Omental fat pad (tissue), 4 donors: ENCODE data around the gene LDAF1. TPM values are rescaled to one million over a fixed set of nuclear protein-coding genes. Genes with fewer than 3 reads are reported as not detected.
"Not testable (repeated sequence)": the region's sequence is repeated elsewhere in the genome, so short reads cannot be mapped to it uniquely, and the experiment has no call there.

ENCODE experiments used
- ATAC-seq: fragments of 150-250 bp; one replicate; pipeline ENCODE4 v1.9.1; 2016; ENCODE audit warnings: mild to moderate bottlenecking, moderate library complexity; ENCODE audit not compliant: low FRiP score
- DNase-seq: peaks from one replicate; pipeline ENCODE4 v3.0.0-alpha.2; 2019; ENCODE audit warnings: low spot score
- CTCF ChIP-seq, 3 donors: fragments of 450-650 bp; IDR thresholded peaks; one replicate each; pipeline ENCODE4 v1.5.1; 2016 to 2017; ENCODE audit warnings: antibody characterized with exemption in 3 of 3, mild to moderate bottlenecking in 3 of 3, moderate library complexity in 2 of 3
- total RNA-seq, 4 donors: library from RNA; depleted of rRNA; stranded (reverse); fragments of >200 nt; gene quantifications; one replicate each; pipeline ENCODE4 v1.1.0, GENCODE V29; 2016

Gene LDAF1
- total RNA-seq: 10 to 100 TPM; 22.6 to 60.4 (median 40.9) TPM

DNA sequence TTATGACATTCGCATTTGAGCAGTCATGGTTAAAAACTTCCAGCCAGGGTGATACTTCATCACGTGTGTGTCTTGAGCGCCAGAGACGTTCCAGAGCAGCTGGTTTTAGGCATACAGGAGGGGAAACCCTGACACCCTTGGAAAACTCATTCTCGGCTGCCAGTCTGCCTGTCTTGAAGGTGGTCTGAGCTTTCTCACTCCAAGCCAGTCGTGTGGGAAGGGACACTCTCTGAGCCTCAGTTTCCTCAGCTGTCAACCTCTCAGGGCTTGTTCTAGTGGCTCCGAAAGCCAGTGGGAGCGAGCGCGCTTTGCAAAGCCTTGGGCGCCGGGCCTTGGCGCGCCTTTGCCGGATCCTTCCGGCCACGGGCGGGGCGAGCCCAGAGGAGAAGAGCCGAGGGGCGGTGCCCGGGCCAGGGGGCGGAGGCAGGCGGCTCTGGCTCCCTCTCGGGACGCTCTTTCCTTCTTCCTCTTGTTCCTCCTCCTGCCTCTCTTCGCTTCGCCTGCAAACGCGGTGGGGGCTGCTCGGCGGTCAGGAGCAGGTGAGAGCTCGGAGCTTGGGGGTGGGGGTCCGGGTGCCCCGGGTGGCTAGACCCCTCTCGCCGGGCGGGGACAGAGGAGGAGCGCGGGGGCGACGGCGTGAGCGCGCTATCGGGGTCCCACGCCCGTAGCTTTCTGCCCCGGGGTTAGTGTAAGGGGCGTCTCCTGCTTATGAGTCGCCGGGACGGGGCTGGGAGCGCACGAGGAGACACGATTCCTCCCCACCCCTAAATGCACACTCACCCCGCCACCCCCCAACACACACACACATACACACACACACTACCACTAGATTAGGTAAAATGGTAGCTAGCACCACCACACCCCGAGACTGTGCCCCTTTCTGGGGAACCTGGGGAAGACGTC, at the start of gene LDAF1:
Gene LDAF1, plus strand, starts transcription at position 467 of the 903 bp plus-strand sequence. CDS start 2,509 bp downstream, outside the sequence.
- DNase-seq: peak; percentile 50
- ATAC-seq: peak; percentile 92
- no peak for TF ChIP-seq CTCF (IDR thresholded peaks at IDR 0.05)

DNA sequence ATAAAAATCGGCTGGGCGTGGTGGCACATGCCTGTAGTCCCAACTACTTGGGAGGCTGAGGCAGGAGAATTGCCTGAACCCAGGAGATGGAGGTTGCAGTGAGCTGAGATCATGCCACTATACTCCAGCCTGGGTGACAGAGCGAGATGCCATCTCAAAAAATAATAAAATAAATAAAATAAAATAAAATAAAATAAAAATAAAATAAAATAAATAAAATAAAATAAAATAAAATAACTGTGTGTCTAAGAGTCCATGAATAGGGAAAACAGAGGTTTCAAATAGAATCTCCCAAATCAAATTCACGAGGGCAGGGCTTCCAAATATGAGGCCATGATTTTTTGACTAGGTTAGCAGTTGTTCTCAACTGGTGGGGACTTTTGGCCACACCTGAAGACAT, 42.9 kb upstream of the LDAF1 start:
- ATAC-seq, DNase-seq: not testable (repeated sequence)

- TF ChIP-seq CTCF (IDR thresholded peaks at IDR 0.05): no peak
- DNase-seq (no peak), ATAC-seq (no peak)
Observed at GRCh38 chr16:21116148-21116693, 42.3 kb upstream of the LDAF1 start.

DNA sequence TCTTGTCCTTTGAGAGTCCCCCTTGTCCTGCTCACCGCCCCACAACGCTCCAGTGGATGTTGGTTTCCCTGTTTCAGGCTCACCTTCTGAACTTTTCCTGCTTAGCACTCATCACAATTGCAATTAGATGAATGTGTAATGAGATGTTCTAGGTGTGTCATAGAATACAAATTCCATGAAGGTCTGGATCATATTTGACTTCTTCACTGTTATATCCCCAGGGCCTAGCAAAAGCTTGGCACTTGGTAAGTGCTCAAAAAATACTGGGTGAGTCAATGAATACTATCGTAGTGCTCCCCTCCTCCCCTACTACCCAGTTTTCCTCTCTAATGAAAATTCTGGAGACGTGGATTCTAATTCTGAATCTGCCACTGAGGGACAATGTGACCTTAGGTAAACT, 40.9 kb upstream of the LDAF1 start:
- ATAC-seq (no peak), DNase-seq (no peak)
- TF ChIP-seq CTCF (IDR thresholded peaks at IDR 0.05): no peak

GRCh38 chr16:21120976-21121520, 37.4 kb upstream of the LDAF1 start:
- TF ChIP-seq CTCF (IDR thresholded peaks at IDR 0.05): no peak
- ATAC-seq: no peak
- DNase-seq: no peak

DNA sequence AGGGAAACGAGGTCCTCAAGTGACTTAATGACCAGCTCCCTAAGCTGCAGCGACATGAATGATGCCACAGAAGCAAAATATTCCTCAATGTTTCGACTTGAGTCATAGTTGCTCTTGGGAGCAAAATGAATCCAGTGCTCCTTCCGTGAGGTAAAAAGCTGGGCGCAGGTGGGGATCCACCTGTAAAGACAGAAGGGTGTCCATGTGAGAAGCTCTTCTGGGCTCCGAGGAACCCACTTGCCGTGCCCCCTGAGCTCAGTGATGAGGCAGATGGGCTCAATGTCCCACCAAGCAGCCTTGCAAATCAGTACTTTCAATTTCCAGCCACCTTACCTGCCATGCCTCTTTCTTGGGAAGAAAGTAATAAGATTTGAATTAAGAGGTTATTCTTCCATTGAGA, 33.3 kb upstream of the LDAF1 start:
- TF ChIP-seq CTCF (IDR thresholded peaks at IDR 0.05): no peak
- no peak for DNase-seq
- ATAC-seq: no peak

- ATAC-seq (no peak), DNase-seq (no peak)
- TF ChIP-seq CTCF (IDR thresholded peaks at IDR 0.05): no peak
Observed at GRCh38 chr16:21126518-21126917, 32.0 kb upstream of the LDAF1 start.
